ENCODE data around the gene SPTAN1.
"Not testable (repeated sequence)": the region's sequence is repeated elsewhere in the genome, so short reads cannot be mapped to it uniquely, and the experiment has no call there.

SPTAN1 gene

DNA sequence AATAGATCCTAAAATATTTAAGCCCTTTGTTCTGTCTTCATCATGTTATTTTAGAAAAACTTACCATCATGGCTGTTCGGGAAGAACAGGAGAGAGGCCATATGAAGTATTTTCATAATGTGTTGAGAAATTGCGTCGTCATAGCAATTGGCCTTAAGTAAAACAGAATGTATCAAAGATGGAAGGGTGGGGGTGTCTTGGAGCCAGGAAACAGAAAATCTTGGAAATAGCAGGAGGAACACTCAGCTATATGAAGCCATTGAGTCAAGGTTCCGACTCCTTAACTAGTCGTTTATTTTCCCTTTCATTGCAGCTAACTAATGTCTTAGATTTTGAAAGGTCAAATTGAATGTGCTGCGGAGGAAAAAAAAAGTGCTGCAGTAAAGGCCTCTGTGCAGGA is 1.3 kb downstream of the SPTAN1 start:
- DNase-seq, result no peak

DNA sequence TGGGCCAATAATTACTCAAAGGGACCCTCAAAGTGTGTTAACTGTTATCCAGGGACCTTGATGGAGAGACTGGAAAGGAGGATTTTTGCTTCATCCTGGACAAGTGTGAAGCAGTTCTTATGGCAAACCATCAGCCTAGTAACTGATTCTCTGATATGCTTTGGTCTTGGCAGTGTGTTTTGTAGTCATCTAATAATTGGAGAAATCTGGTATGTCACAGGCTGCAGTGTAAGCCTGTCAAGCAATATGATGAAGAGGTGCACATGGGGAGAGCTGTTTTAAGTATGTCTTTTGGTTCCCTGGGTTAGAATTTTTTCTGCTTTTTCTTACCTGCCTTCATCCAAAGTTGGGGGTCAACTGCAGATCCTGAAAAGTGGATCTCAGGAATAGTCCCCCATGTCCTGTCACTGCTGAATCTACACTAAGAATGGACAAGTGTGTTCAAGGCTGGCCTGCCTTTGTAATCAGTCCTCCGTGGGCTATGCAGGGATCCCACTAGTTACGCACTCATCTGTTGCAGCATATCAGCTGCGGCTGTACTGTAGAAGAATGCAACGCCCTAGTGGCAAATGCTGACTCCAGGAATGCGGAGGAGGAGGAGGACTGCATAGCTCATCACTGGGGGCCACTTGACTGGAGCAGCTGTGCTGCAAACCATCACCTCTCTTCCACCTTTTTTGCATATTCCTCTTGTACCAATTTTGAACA is 1.9 kb downstream of the SPTAN1 start:
- peak; percentile 41 to 60 for DNase-seq

DNA sequence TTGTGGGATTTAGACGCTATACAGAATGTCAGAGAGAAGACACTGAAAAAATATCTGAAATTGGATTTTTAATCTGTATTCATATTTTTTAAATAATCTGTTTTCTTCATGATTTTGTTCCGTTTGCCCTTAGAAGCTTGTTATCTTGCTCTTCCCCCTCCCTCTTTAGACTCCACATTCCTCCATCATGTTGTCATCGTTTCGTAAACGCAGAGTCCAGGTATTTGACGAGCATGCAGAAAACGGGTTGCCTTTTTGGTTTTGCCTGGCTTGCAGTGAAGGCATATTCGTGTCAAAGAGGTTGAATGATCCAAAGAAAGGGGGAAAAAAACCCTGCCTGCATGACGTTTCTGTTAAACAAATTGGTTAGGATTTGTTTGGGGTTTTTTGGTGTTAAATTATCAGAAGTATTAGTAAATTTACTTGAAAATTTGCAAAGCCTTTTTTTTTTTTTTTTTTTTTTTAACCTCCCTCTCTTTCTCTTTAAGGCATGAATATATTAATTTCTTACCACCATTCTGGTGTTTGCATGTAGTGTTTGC is 2.9 kb downstream of the SPTAN1 start:
- DNase-seq, result no peak

DNA sequence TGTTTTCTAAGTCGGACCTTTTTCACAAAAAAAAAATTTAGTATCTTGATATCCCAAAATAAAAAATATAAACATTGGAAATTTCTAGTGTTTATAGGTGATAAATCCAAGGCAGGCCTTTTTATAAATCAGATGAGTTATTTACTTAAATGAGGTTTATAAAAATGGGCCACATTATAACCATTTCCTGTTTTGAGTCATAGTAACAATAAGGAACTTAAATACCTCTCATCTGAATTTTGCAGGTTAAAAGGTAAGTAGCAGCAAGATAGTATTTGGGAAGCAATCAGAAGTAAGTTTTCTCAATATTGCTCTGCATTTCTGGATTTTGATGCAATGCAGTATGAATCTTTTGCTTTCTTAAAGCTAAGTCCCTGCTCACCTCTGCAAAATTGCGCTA is 3.9 kb downstream of the SPTAN1 start:
- DNase-seq, result no peak

DNA sequence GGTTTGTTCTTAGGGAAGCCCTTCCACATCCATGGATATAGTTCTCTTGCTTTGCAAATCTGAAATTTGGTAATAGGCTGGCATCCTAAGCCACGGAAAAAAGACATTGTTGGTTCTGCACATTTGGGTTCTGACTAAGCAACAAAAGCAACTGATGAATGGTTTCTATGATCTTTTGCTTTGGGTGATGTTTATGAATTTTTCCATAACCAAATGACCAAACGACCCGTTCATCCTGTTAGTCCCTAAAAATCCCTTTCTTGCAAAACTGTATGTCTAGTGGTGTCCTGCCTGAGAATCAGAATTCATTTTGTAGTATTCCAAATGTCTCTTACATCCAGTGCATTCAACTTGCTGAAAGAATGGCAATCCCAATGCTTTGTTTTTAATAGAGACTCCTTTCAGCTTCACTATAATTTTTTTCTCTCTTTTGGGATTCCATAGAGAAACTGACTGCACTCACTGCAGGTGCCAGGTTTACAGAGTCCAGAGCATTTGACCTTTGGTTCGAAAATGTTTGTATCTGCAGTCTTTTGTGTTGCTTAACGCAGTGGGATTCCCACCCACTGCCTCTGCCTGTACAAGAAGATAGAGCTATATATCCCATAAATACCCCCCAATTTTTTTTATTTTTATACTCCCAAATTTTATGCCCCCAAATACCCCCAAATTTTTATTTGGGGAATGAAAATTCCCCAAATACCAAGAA is 4.7 kb downstream of the SPTAN1 start:
- no peak for DNase-seq

DNA sequence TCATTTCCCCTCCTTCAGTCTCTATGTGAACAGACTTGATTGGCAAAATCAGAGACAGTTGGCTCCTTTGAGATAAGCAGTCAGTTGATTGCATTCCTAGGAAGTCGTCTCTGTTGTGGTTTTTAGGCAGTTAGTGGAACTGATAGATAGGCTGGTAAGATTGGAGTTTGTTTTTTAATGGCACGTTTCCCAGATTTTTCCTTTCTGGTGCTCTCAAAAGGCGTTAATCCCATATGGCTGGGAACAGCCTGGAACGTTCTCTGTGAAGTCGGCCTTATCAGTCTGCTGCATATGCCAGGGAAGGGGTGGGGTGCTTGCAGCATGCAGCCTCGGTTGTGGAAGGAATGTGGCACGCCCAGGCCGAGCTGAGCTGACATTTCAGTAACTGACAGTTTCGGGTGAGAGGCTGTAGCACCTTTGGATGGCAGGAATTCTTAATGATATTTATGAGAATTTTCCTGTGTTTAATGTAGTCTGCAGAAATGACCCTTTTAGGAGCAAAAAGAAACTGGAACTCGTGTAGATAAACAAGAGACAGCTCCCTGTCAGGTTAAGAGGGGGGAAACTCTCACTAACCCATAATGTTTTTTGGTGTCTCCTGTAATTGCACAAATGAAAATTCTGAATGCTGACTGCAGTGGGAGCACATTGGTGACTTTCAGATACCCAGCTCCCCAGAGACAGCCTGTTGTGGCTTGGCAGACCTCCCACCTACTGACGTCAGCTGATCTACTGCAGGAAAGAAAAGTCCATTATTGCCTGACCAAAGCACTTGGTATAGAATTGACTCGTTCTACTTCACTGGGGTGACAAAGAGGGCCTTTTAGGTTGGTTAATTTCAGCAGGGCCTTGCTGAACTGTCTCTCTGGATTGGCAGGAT is 6.3 kb downstream of the SPTAN1 start:
- peak; percentile 73 to 80 for DNase-seq

DNA sequence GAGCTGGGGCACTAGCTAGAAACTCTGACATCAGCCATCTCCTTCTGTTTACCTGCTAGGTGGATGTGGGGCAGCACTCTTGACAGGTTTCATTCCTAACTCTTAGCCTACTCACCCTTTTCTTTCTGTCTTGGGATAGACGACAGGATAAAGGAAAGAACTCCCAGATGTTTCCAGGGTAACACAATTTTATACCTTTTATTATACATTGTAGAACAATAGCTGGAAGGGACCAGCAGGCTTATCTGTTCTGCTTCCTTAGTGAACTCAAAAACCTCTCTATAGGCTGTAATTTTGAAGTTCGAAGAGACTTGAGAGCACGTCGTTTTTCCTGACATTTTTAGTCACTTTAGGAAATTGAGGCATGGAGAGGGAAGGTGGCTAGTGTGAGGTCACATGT is 13.2 kb downstream of the SPTAN1 start:
- no peak for DNase-seq

DNA sequence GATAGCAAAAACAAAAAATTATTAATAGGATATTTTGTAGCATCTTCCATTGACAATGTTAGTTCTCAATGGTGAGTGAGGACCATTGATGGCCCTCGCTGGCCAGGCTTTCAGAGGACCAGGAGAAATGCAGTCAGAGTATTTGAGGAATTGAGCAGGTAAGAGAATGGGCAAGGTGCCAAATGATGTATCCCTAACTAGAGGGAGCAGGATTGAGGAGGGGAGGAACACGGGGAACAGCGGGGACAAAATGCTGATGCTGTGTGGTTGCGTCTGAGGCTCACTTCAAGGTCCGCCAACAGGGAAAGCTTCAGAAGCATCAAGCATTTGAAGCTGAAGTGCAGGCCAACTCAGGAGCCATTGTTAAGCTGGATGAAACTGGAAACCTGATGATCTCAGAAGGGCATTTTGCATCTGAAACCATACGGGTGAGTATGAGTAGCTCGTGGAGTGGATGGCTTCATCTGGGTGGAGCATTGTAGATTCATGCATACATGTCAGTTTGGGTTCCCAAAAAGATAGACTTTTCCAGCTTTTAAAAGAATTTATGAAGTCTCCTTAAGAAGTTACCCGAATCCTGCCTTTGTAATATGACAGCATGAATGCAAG is 16.2 kb downstream of the SPTAN1 start:
- no peak for DNase-seq

DNA sequence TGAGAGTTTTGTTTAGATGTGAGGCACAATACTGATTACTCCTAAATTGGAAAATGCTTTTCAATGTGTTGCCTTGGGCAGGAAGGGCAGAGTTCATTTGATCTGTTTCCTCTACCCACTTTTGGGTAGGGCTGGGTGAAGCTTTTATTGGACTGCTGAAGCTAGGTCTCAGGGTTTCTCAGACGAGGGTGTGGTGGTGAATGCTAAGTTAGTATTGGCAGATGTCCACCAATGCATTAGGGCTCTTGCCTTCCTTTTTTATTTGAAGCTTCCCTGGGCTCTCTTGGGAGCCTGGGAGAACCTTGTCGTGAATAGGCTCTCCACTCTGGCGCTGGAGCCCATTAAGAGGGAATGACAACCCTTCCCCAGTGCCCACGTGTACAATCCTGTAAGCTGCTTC is 23.1 kb downstream of the SPTAN1 start:
- no peak for DNase-seq

DNA sequence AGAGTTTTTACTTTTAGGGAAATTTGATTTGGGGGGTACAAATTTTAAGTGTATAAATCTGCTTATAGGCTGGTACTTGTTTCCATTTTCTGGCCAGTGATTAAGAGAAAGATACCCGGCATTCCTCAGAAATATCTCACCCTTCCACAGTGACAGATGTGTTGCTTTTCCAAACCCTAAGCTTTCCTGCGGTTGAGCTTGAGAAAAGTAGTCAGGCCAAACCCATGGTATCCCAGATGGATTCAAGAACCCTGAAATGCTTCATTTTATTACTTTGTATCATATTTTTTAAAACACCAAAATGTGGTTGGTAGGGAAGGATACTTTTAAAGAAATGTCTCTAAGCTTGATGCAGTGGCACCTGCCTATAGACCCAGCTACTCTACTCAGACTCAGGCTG is 23.5 kb downstream of the SPTAN1 start:
- DNase-seq, result no peak

DNA sequence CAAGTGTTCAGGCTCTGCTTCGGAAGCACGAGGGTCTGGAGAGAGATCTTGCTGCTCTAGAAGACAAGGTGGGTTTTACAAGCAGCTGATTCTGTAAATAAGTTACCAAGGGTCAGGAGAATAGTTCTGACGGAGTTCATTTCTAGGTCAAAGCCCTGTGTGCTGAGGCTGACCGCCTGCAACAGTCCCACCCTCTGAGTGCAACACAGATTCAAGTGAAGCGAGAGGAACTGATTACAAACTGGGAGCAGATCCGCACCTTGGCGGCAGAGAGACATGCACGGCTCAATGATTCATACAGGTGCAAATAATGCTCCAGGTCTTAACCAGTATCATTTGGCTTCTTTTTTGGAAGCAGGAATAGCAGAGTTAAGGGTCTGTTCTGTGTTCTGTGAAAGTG is 24.8 kb downstream of the SPTAN1 start:
- no peak for DNase-seq

DNA sequence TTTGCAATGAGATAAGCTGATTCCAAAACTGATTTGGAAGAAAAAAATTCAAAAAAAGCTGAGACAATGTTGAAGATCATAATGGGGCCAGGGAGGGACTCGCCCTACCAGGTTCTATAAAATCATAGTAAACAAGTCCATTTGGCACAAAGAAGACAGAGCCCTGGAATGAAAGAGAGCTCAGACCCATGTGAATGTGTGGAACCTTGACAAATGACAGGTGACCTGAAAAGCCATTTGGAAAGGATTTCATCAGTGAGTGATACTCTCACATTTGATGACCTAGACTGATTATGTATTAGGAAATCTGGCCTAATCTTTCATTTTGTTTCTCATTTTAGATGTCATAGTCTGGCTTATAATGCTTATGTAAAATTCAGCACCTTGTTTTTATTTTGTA is 26.8 kb downstream of the SPTAN1 start:
- DNase-seq, result no peak

DNA sequence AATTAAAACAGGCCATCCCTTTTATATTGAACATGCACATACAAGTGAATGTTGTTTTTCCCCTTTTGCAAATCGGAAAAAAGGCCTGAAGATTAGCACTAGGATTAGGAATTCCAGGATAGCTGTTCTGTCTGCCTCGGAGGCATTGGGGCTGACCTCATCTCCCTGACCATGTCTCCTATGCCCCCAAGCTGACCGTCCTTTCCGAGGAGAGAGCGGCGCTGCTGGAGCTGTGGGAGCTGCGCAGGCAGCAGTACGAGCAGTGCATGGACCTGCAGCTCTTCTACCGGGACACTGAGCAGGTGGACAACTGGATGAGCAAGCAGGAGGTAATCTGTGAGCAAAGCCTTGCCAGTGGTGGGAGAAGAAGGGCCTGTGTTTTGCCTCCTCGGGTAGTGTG is 28.3 kb downstream of the SPTAN1 start:
- no peak for DNase-seq

DNA sequence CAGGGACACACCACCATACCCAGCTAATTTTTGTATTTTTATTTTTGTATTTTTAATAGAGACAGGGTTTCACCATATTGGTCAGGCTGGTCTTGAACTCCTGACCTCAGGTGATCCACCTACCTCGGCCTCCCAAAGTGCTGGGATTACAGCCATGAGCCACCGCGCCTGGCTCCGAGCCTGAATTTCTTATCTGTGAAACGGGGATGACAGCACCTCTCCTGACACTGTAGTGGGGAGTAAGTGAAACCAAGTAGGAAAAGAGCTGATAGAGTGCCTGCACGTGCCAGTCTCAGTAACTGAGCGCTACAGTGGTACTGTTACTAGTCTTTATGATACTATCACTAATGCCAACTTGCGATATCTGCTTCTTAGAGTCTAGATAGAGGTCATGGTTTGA is 32.8 kb downstream of the SPTAN1 start:
- not testable (repeated sequence) for DNase-seq

DNA sequence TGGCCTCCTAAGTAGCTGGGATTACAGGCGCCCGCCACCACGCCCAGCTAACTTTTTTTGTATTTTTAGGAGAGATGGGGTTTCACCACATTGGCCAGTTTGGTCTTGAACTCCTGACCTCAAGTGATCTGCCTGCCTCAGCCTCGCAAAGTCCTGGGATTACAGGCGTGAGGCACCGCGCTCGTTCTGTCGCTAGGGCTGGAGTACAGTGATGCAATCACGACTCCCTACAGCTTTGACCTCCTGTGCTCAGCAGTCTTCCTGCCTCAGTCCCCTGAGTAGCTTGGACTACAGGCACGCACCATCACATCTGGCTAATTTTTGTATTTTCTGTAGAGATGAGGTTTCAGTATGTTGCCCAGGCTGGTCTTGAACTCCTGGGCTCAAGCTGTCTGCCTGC is 34.5 kb downstream of the SPTAN1 start:
- not testable (repeated sequence) for DNase-seq

DNA sequence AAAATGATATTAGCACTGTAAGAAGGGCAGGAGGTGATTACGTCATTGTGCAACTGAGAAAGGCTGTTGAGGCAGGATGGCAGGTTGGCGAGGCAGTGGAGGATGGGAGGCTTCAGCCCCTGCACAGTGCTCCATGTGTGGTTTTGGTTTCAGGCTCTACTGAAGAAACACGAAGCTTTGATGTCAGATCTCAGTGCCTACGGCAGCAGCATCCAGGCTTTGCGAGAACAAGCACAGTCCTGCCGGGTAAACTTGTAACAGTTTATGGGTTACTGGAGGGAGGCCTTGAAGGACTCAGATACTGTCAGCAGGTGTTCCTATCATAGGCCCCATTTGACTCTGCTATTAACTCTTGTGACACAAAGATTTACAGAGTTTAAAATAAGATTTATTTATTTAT is 35.1 kb downstream of the SPTAN1 start:
- DNase-seq, result peak; percentile 51 to 63

DNA sequence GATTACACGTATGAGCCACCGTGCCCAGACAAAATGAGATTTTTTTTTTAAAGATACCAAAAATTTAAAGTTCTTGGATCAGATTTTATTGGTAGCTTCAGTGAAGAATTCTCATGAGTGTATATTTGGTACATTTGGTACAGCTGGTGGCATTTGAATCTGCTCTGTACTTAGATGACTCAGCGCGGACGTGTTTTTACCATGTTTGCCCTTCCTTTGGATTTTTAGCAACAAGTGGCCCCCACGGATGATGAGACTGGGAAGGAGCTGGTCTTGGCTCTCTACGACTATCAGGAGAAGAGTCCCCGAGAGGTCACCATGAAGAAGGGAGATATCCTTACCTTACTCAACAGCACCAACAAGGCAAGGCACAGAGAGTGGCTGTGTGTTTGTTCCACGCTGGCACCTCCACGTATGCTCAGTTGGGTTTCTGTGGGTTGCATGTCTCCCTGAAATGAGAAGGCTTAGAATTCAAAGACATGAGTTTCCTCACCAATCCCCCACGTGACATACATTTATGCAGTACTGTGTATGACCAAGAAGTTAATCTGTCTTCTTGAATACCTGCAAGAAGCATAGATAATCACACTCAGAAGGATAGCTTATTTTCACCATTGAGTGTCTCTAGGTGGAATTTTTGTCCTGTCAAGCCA is 36.3 kb downstream of the SPTAN1 start:
- DNase-seq, result no peak

DNA sequence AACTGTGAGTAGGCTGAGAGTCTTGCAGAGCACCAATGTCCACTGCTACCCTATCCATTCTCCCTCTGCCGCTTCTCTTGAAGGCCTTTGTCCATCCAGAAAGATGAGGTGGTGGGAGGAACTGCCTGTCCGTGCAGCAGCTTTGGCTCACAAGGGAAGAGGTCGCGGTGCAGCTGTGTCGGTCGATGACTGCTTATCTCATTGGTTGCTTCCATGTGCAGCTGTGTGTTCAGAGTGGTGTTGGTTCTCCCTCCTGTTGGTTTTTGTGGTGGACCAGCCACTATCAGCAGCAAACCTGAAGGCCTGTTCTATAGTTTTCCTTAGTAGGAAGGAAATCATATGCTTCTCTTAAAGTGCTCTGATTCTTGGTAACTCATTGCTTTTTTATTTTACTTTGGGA is 40.7 kb downstream of the SPTAN1 start:
- no peak for DNase-seq

DNA sequence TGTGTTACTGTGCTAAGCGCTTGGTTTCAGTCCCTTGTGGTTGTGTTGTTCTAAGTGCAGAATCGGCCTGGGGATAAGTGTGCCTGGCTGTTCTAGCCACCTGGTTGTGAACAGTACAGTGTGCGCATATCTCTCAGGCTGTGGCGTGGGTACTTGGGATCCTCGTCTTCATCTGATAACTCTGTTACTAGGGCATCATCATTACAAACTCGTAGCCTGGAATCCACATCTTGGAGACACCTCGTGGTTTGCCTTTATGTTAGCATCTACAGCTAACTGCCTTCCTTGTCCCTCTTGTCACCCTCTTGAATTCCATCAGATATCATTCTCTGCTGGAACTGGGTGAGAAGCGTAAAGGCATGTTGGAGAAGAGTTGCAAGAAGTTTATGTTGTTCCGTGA is 41.5 kb downstream of the SPTAN1 start:
- no peak for DNase-seq

DNA sequence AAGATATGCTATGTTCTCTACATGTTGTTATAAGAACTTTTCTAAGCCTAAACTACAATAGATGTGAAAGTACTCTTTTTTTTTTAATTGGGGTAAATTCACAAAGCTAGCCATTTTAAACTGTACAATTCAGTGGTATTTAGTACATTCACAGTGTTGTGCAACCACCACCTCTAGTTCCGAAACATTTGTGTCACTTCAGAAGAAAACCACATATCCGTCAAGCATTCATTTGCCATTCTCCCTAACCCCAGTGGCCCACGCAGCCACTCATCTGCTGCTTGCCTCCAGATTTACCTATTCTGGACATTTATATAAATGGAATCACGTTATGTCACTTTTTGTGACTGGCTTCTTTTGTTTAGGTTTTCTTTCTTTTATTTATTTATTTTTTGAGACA is 43.1 kb downstream of the SPTAN1 start:
- DNase-seq, result no peak

DNA sequence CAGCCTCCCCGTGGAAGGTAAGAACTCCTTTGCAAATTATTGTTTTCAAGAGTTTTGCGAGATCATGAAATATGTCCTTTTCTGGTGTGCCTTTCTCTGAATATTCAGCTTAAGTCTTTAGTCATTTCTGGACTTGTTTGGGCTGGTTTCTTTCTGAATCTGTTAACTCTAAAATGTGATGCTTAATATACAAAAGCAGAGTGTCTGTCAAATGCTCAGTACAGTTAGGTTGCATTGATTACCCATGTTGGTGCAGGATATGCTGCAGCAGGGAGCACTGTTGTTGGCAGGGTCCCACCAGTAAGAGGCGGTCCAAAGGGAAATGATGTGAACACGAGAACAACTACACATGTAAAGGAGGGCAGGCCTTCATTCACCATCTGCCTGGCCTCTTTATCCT is 47.7 kb downstream of the SPTAN1 start:
- DNase-seq, result no peak

DNA sequence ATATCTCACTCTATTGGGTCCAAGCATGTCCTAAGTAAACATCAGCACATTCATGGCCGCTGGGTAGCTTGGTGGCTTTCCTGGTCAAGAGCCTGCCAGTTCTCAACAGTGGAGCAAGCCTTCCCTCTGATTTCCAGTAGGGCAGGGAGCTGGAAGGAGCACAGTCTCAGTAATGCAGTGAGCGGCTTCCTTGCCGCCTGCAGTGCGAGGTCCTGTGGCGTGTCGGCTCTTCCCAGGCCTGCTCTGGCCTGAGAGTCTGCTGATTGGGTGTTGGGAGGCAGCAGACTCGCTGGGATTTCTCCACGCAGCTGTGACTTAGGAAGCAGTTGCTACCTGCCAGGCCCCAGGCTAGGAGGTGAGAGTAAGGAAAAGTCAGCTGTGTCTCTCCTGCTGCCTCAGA is 51.3 kb downstream of the SPTAN1 start:
- no peak for DNase-seq

All from activated CD4-positive, alpha-beta T cell treated with anti-CD3 and anti-CD28 coated beads, Interleukin-2, amount 50 U/mL, for 48 hours (primary cell).